ENCODE measurements around the gene NOVA1. TPM values are rescaled to one million over a fixed set of nuclear protein-coding genes. Genes with fewer than 3 reads are reported as not detected.

The NOVA1 gene
- total and polyA plus RNA-seq, 2 of the 4 experiments (the other 2 are of a cell fraction), result 0.90 to 3.0 TPM

- Histone ChIP-seq H2BK5ac (ENCODE audit: low read depth, low read length, poor library complexity, severe bottlenecking) (no peak overlapping the region), H4K8ac (ENCODE audit: low read depth in 2 of 2, low read length in 2 of 2) (no peak overlapping the region), H2AK9ac (replicated peaks; ENCODE audit: low read depth, low read length, poor library complexity) (no peak overlapping the region), H3K4me2 (ENCODE audit: low read depth, low read length) (no peak overlapping the region), H3K56ac (ENCODE audit: extremely low read depth, insufficient read depth, low read length) (no peak overlapping the region), H4K20me1 (ENCODE audit: insufficient read depth, low read length) (no peaks in the 10 kb centered on the region), H2AFZ (replicated peaks; ENCODE audit: low read length, poor library complexity) (no peak overlapping the region), H3K14ac (replicated peaks; ENCODE audit: low read depth, low read length) (no peak overlapping the region), H3K9ac (ENCODE audit: low read depth, low read length) (no peak overlapping the region), H2AK5ac (ENCODE audit: low read depth, low read length) (no peak overlapping the region), H3K4ac (ENCODE audit: low read depth, low read length) (no peak overlapping the region), H4K5ac (ENCODE audit: low read depth, low read length) (no peak overlapping the region), H4K91ac (ENCODE audit: insufficient read depth, low read depth, low read length) (no peak overlapping the region), H3K23ac (ENCODE audit: low read depth, low read length) (no peak overlapping the region), H2BK120ac (ENCODE audit: low read depth, low read length) (no peak overlapping the region), H3K36me3 (ENCODE audit: control insufficient read depth, insufficient read depth, low read length) (no peaks in the 10 kb centered on the region), H3K18ac (ENCODE audit: low read depth, low read length) (no peak overlapping the region), H2BK15ac (ENCODE audit: low read depth, low read length) (no peak overlapping the region), H3K79me1 (ENCODE audit: low read depth in 1 of 2, low read length in 2 of 2) (no peaks in the 10 kb centered on the region), H3K9me1 (ENCODE audit: insufficient read depth, low read length) (no peaks in the 10 kb centered on the region), H3K9me3 (ENCODE audit: control insufficient read depth, insufficient read depth, low read length) (no peaks in the 10 kb centered on the region), H3K27me3 (ENCODE audit: control insufficient read depth, insufficient read depth, low read length) (peaks cover 8% of the 10 kb centered on the region), H3K4me1 (ENCODE audit: control insufficient read depth, insufficient read depth, low read length) (no peaks in the 10 kb centered on the region), H3K4me3 (ENCODE audit: insufficient read depth, low read depth, low read length) (no peak overlapping the region), H3K27ac (ENCODE audit: insufficient read depth, low read length) (no peak overlapping the region), H2BK20ac (ENCODE audit: low read depth, low read length) (no peak overlapping the region)
- POLR2A ChIA-PET (ENCODE audit: unreplicated experiment), result no interaction called here
- TF ChIP-seq SMC3 (IDR thresholded peaks at IDR 0.05; ENCODE audit: low read depth, low read length) (no peak), ELK1 (IDR thresholded peaks at IDR 0.05; ENCODE audit: borderline replicate concordance, low read depth, low read length) (no peak), FOS (IDR thresholded peaks at IDR 0.05; ENCODE audit: low read depth, low read length) (no peak), MAFK (IDR thresholded peaks at IDR 0.05; ENCODE audit: low read depth, low read length) (no peak), RAD21 (IDR thresholded peaks at IDR 0.05; ENCODE audit: low read length) (no peak), CEBPB (IDR thresholded peaks at IDR 0.05; ENCODE audit: low read depth, low read length) (no peak), MAZ (IDR thresholded peaks at IDR 0.05; ENCODE audit: borderline replicate concordance, low read depth, low read length) (no peak), MXI1 (IDR thresholded peaks at IDR 0.05; ENCODE audit: borderline replicate concordance, low read depth, low read length) (no peak), RFX5 (IDR thresholded peaks at IDR 0.05; ENCODE audit: low read depth, low read length) (no peak), NFE2L2 (IDR thresholded peaks at IDR 0.05; ENCODE audit: low read depth, low read length) (no peak)
- TF ChIP-seq, protein P1, sequence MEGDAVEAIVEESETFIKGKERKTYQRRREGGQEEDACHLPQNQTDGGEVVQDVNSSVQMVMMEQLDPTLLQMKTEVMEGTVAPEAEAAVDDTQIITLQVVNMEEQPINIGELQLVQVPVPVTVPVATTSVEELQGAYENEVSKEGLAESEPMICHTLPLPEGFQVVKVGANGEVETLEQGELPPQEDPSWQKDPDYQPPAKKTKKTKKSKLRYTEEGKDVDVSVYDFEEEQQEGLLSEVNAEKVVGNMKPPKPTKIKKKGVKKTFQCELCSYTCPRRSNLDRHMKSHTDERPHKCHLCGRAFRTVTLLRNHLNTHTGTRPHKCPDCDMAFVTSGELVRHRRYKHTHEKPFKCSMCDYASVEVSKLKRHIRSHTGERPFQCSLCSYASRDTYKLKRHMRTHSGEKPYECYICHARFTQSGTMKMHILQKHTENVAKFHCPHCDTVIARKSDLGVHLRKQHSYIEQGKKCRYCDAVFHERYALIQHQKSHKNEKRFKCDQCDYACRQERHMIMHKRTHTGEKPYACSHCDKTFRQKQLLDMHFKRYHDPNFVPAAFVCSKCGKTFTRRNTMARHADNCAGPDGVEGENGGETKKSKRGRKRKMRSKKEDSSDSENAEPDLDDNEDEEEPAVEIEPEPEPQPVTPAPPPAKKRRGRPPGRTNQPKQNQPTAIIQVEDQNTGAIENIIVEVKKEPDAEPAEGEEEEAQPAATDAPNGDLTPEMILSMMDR (conservative IDR thresholded peaks at IDR 0.05; ENCODE audit: low read depth, low read length), result no peak
- CTCF ChIA-PET, result no interaction called here
- DNase-seq (no peak), ATAC-seq (ENCODE audit: low read depth) (no peak)
- intact Hi-C loops (cut with micrococcal nuclease), result no loop called here
- BruUV-seq (replicated peaks), result no TSS peak
- in situ Hi-C loops (cut with MboI; ENCODE audit: low sequenced_read_pairs), result no loop called here
- no CpG with 5 or more reads among the region's 2 CpGs for WGBS, 2 experiments (ENCODE audit: extremely low coverage in 2 of 2, insufficient read length in 1 of 2)
- dilution Hi-C loops (cut with HindIII; ENCODE audit: low sequenced_read_pairs, unreplicated experiment), result no loop called here
Observed at GRCh38 chr14:26602902-26603301, 5.1 kb upstream of the NOVA1 start.
